AG04450 (cell line): Measurements from ENCODE around the gene ASIP. TPM values are rescaled to one million over a fixed set of nuclear protein-coding genes. Genes with fewer than 3 reads are reported as not detected.
"Not testable (repeated sequence)": the region's sequence is repeated elsewhere in the genome, so short reads cannot be mapped to it uniquely, and the experiment has no call there.

Experiments
- CTCF ChIA-PET: fragments of 300-600, 350-600 bp; formaldehyde crosslinking; extraction: SDS; loops from one replicate; lab custom pipeline; 2022; ENCODE audit warnings: antibody characterized with exemption, inconsistent platforms; lab: Charles Lee
- POLR2A ChIA-PET: fragments of 350-600 bp; formaldehyde crosslinking; extraction: SDS; loops from one replicate; lab custom pipeline; 2021; ENCODE audit warnings: antibody characterized with exemption, inconsistent platforms; lab: Yijun Ruan, JAX
- DNase-seq: peaks from one replicate; pipeline ENCODE4 v3.0.0-alpha.2; 2011; ENCODE audit warnings: low read depth, low spot score
- H3K27ac ChIP-seq: one replicate; pipeline ENCODE4 v1.5.1; 2012; ENCODE audit warnings: low read depth, low read length, control low read depth
- H3K27me3 ChIP-seq: one replicate; pipeline ENCODE4 v1.6.0; 2012; ENCODE audit warnings: low read length; ENCODE audit not compliant: control insufficient read depth, insufficient read depth
- H3K4me3 ChIP-seq: 2 replicates; pipeline ENCODE4 v1.5.1; 2011; ENCODE audit warnings: mild to moderate bottlenecking, low read depth, low read length, control low read depth
- H3K9me3 ChIP-seq: 2 replicates; pipeline ENCODE4 v1.5.1; 2012; ENCODE audit warnings: low read length; ENCODE audit not compliant: control insufficient read depth, insufficient read depth
- CTCF ChIP-seq: IDR thresholded peaks from 2 replicates; pipeline ENCODE4 v1.5.1; 2011; ENCODE audit warnings: low read depth, low read length, control low read depth, inconsistent platforms
- polyA minus RNA-seq: library from RNA; depleted of rRNA, polyadenylated mRNA; stranded (reverse); fragments of >200 nt; gene quantifications from 2 replicates; pipeline ENCODE4 v1.2.3, GENCODE V29; 2011; rRNA and poly(A)+ RNA removed
- polyA plus RNA-seq: library from polyadenylated mRNA; depleted of rRNA; stranded (reverse); fragments of >200 nt; gene quantifications from 2 replicates; pipeline ENCODE4 v1.2.3, GENCODE V29; 2011; rRNA removed

The ASIP gene
- polyA plus RNA-seq (not detected in 2 replicates), polyA minus RNA-seq (not detected in 2 replicates)

GRCh38 chr20:34240693-34241615 is at the start of gene ASIP:
ASIP (plus strand) TSS chr20:34241423; CDS start chr20:34260375, 18,952 bp downstream.
- CTCF ChIA-PET = no interaction called here

GRCh38 chr20:34193051-34193450 is 48.2 kb upstream of the ASIP start:
- no peak for DNase-seq
- CTCF ChIA-PET = interaction anchor here (0.8 kb wide), 1 partner anchor 119 kb away, joined by 4 read pairs; no protein-coding TSS in a partner anchor
- POLR2A ChIA-PET = interaction anchor here (1.1 kb wide), 1 partner anchor 81 kb away, joined by 4 read pairs; no protein-coding TSS in a partner anchor
- no peaks in the 10 kb centered on the region for H3K9me3 ChIP-seq
- H3K27ac ChIP-seq = no peak overlapping the region
- H3K4me3 ChIP-seq = no peak overlapping the region
- no peak for TF ChIP-seq CTCF
- H3K27me3 ChIP-seq = peaks cover 46% of the 10 kb centered on the region

More at GRCh38 chr20:34240693-34241615, at the start of gene ASIP:
- no peak for TF ChIP-seq CTCF
- Histone ChIP-seq H3K27ac (no peak within 1 kb of the TSS), H3K9me3 (no peaks in the 10 kb centered on the region), H3K4me3 (no peak within 1 kb of the TSS), H3K27me3 (peaks cover 27% of the 10 kb centered on the region)
- POLR2A ChIA-PET = no interaction called here
- DNase-seq = no peak

- Histone ChIP-seq H3K4me3 (no peak overlapping the region), H3K9me3 (no peaks in the 10 kb centered on the region), H3K27ac (no peak overlapping the region), H3K27me3 (peaks cover 28% of the 10 kb centered on the region)
- POLR2A ChIA-PET = no interaction called here
- CTCF ChIA-PET = no interaction called here
- DNase-seq = no peak
- TF ChIP-seq CTCF = no peak
These were observed 42.0 kb upstream of the ASIP start for GRCh38 chr20:34199183-34199582.

GRCh38 chr20:34200023-34200422 is 41.2 kb upstream of the ASIP start:
- Histone ChIP-seq H3K4me3 (no peak overlapping the region), H3K27ac (no peak overlapping the region), H3K27me3 (peaks cover 23% of the 10 kb centered on the region), H3K9me3 (no peaks in the 10 kb centered on the region)
- ChIA-PET POLR2A (no interaction called here), CTCF (interaction anchor here (1.2 kb wide), 2 partner anchors 10 to 113 kb away, joined by 3 read pairs; no protein-coding TSS in a partner anchor)
- DNase-seq = no peak
- TF ChIP-seq CTCF = no peak

- H3K27me3 ChIP-seq = peaks cover 14% of the 10 kb centered on the region
- ChIA-PET CTCF (interaction anchor here (0.6 to 0.9 kb wide), 2 partner anchors 11 to 268 kb away, joined by 3 to 5 read pairs; no protein-coding TSS in a partner anchor), POLR2A (no interaction called here)
- no peaks in the 10 kb centered on the region for H3K9me3 ChIP-seq
- H3K27ac ChIP-seq = no peak overlapping the region
- no peak for DNase-seq
- TF ChIP-seq CTCF = no peak
- no peak overlapping the region for H3K4me3 ChIP-seq
These were observed 39.7 kb upstream of the ASIP start for GRCh38 chr20:34201531-34201930.

- DNase-seq, H3K27me3 ChIP-seq, H3K9me3 ChIP-seq, H3K27ac ChIP-seq, H3K4me3 ChIP-seq, POLR2A ChIA-PET: not testable (repeated sequence)
- CTCF ChIA-PET = interaction anchor here (1.1 kb wide), 2 partner anchors 15 to 107 kb away, joined by 3 read pairs; no protein-coding TSS in a partner anchor
These were observed 35.9 kb upstream of the ASIP start for GRCh38 chr20:34205172-34205880.
